Breast epithelium (tissue), 4 donors: ENCODE data around the gene OVAAL. TPM values are rescaled to one million over a fixed set of nuclear protein-coding genes. Genes with fewer than 3 reads are reported as not detected.

ENCODE experiments used
- DNase-seq, 2 donors: peaks; one replicate each; pipeline ENCODE4 v3.0.0-alpha.2; 2019; ENCODE audit warnings: low spot score in 2 of 2
- H3K27ac ChIP-seq, 2 donors: fragments of 200-600 bp; sonication (generic) in 1 of 2; one replicate each; pipeline ENCODE4 v1.5.1; 2016 to 2019; ENCODE audit warnings: mild to moderate bottlenecking in 1 of 2
- H3K27me3 ChIP-seq, 2 donors: fragments of 200-600 bp; sonication (generic) in 1 of 2; one replicate each; pipeline versions ENCODE4 v1.5.1 to v1.6.0; 2017 to 2019; ENCODE audit warnings: control low read depth in 1 of 2, mild to moderate bottlenecking in 1 of 2
- H3K36me3 ChIP-seq: fragments of 200-600 bp; one replicate; pipeline ENCODE4 v1.5.1; 2019
- H3K4me1 ChIP-seq, 2 donors: fragments of 200-600 bp; sonication (generic); one replicate each; pipeline ENCODE4 v1.5.1; 2016 to 2019; ENCODE audit warnings: control low read depth in 1 of 2
- H3K4me3 ChIP-seq, 3 donors: fragments of 200-600 bp; sonication (generic); 1 replicate in 2 of 3; 2 replicates in 1 of 3; pipeline ENCODE4 v1.5.1; 2016 to 2019; ENCODE audit warnings: mild to moderate bottlenecking in 3 of 3, moderate library complexity in 2 of 3
- H3K9me3 ChIP-seq, 2 donors: fragments of 200-600 bp; sonication (generic) in 1 of 2; one replicate each; pipeline ENCODE4 v1.5.1; 2016 to 2019; ENCODE audit warnings: control low read depth in 1 of 2
- POLR2A ChIP-seq: fragments of 450-650 bp; IDR thresholded peaks from one replicate; pipeline ENCODE4 v1.6.1; 2016; ENCODE audit warnings: antibody characterized with exemption, mild to moderate bottlenecking, moderate library complexity
- POLR2AphosphoS5 ChIP-seq, 3 donors: sonication (generic); formaldehyde crosslinking; IDR thresholded peaks; one replicate each; pipeline ENCODE4 v1.6.1; 2017; ENCODE audit warnings: antibody characterized with exemption in 3 of 3
- intact Hi-C: fragments of 100-400 bp; cut with DNase I; formaldehyde crosslinking; loops from one replicate; pipeline ENCODE4 v1.15.1; 2023; ENCODE audit warnings: low total_unique reads
- total RNA-seq, 3 donors: library from RNA; depleted of rRNA; stranded (reverse); fragments of >200 nt; gene quantifications; one replicate each; pipeline ENCODE4 v1.1.0, GENCODE V29; 2016
- TF ChIP-seq, protein P1 (sequence below), 3 donors: fragments of 450-650 bp; IDR thresholded peaks; one replicate each; pipeline ENCODE4 v1.5.1; 2016 to 2017; ENCODE audit warnings: antibody characterized with exemption in 3 of 3, mild to moderate bottlenecking in 3 of 3, moderate library complexity in 3 of 3

OVAAL gene
- total RNA-seq, 3 donors from 2014 or later, result not detected

DNA sequence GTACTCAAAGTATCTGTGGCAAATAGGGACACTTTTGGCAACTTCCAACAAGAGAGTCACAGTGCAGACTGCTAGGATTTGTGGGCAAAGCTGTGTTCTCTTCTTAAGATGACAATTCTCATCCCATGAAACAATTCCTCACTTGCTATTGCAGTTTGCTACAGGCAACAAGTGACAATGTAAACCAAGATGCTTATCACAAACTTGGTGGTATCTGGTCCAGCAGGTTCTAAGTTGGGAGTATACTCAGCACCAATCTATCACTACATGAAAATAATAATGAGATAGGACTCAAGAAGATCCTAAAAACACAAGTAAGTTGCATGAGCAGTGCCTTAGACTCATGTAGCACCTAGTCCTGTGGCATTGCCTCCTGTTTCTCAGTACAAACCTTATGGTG lies 3.4 kb upstream of the OVAAL start:
- H3K9me3 ChIP-seq, result no peaks in the 10 kb centered on the region
- TF ChIP-seq POLR2AphosphoS5 (IDR thresholded peaks at IDR 0.05), result no peak
- TF ChIP-seq, protein P1, sequence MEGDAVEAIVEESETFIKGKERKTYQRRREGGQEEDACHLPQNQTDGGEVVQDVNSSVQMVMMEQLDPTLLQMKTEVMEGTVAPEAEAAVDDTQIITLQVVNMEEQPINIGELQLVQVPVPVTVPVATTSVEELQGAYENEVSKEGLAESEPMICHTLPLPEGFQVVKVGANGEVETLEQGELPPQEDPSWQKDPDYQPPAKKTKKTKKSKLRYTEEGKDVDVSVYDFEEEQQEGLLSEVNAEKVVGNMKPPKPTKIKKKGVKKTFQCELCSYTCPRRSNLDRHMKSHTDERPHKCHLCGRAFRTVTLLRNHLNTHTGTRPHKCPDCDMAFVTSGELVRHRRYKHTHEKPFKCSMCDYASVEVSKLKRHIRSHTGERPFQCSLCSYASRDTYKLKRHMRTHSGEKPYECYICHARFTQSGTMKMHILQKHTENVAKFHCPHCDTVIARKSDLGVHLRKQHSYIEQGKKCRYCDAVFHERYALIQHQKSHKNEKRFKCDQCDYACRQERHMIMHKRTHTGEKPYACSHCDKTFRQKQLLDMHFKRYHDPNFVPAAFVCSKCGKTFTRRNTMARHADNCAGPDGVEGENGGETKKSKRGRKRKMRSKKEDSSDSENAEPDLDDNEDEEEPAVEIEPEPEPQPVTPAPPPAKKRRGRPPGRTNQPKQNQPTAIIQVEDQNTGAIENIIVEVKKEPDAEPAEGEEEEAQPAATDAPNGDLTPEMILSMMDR (IDR thresholded peaks at IDR 0.05), result no peak
- no peak for TF ChIP-seq POLR2A
- no peaks in the 10 kb centered on the region for H3K4me1 ChIP-seq
- H3K36me3 ChIP-seq, result no peaks in the 10 kb centered on the region
- intact Hi-C loops, result no loop called here
- no peak overlapping the region for H3K4me3 ChIP-seq
- H3K27me3 ChIP-seq, result no peaks in the 10 kb centered on the region
- DNase-seq, result no peak
- no peak overlapping the region for H3K27ac ChIP-seq

DNA sequence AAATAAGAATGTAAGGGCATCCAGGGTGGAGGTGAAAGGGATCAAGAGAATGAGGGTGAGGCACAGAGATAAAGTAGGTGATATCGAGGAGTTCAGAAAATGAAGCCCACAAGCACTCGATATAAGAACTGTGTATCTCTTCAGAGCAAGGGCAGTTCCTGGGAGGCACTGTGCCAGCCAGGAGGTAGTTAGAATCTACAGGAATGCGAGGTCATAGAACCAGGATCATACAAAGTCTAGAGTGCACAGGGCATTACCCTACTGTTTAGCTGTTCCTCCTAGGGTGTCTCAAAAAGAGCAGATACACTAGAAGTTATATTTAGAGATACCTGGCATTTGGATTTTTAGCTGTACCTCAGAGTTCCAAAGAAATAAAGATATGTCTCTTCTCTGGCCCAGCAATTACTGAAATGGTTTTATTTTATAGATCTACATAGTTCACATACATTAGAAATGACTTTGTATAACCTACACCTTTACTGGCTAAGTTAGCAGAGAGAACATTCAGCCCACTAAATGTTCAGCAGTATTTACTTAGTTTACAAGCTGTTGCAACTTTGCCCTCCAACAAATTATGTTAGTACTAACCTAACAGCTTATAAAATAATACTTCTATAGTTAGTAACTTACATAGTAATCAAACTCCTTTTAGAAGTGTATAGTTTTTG lies 1.6 kb downstream of the OVAAL start:
- intact Hi-C loops, result no loop called here
- no peak for DNase-seq
- Histone ChIP-seq H3K4me1 (no peaks in the 10 kb centered on the region), H3K36me3 (no peaks in the 10 kb centered on the region), H3K27ac (no peak overlapping the region), H3K9me3 (no peaks in the 10 kb centered on the region), H3K4me3 (no peak overlapping the region), H3K27me3 (no peaks in the 10 kb centered on the region)
- TF ChIP-seq, protein P1 (IDR thresholded peaks at IDR 0.05), result no peak
- TF ChIP-seq POLR2A, result no peak
- TF ChIP-seq POLR2AphosphoS5 (IDR thresholded peaks at IDR 0.05), result no peak

DNA sequence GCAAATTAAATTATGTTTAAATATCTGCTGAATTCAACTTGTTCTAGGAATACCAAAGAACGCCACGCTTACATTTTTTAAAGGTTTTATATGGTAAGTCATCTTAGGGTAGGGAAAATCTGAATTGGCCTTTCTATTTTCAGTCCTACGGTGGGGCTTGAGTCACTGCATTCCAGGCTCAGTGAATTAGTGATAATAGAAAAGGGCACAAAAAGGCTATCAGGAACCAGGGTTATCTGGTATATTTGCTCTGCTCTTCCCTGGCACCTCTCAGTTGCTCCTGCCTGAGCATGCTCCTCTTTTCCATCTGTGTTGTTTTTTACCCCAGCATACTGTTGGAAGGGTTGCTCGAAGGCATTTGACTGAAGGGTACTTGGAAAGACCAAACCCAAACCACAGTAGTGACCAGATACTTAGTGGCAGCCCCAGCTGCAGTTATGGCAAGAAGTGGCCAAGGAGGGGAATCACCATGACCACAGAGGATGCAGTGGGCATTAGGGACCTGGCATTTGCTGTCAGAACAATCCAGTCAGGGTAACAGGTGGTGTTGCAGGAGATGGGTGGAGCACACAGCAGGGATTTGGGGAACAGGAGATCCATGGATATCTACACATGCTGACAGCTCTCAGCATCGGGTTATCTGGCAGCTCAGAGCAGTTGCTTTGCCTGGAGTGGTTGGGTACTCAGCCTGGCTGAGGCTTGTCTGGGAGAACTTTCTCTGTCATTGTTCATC lies 2.3 kb downstream of the OVAAL start:
- DNase-seq, result no peak
- no peaks in the 10 kb centered on the region for H3K9me3 ChIP-seq
- intact Hi-C loops, result no loop called here
- no peaks in the 10 kb centered on the region for H3K27me3 ChIP-seq
- no peak overlapping the region for H3K27ac ChIP-seq
- no peaks in the 10 kb centered on the region for H3K4me1 ChIP-seq
- TF ChIP-seq POLR2A (no peak), POLR2AphosphoS5 (IDR thresholded peaks at IDR 0.05) (no peak)
- TF ChIP-seq, protein P1 (IDR thresholded peaks at IDR 0.05), result no peak
- H3K36me3 ChIP-seq, result no peaks in the 10 kb centered on the region
- H3K4me3 ChIP-seq, result no peak overlapping the region

DNA sequence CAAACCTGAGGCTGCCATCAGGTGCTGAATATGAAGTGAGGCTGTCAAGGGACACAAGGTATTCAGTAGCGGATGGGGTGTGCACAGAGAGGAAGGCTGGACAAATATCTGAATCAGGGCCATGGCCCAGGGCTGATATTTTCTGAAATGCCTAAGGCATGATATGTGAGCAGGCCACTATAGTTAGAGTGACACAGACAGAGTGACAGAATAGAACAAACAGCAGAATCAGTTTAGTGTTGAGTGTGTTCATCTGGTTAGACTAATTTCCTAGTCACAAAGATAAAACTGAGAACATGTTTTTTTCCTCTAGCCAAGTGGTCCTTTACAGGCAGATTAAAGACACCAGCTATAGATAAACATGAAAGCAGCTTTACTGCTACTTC lies 3.9 kb downstream of the OVAAL start:
- TF ChIP-seq POLR2A (no peak), POLR2AphosphoS5 (IDR thresholded peaks at IDR 0.05) (no peak)
- TF ChIP-seq, protein P1 (IDR thresholded peaks at IDR 0.05), result no peak

More for the DNA sequence above, 3.9 kb downstream of the OVAAL start:
- no peak for DNase-seq
- Histone ChIP-seq H3K27me3 (no peaks in the 10 kb centered on the region), H3K9me3 (no peaks in the 10 kb centered on the region), H3K4me3 (no peak overlapping the region), H3K4me1 (no peaks in the 10 kb centered on the region), H3K27ac (no peak overlapping the region), H3K36me3 (no peaks in the 10 kb centered on the region)
- intact Hi-C loops, result no loop called here
